GM12874 (cell line): Measurements from ENCODE around the gene OPA3.

Experiments used
- TF ChIP-seq, protein P1 (sequence below): IDR thresholded peaks from 2 replicates; pipeline ENCODE4 v1.5.1; 2011; ENCODE audit warnings: low read depth, mild to moderate bottlenecking, control low read depth, low read length, moderate library complexity; ENCODE audit not compliant: insufficient read depth

Gene OPA3

DNA sequence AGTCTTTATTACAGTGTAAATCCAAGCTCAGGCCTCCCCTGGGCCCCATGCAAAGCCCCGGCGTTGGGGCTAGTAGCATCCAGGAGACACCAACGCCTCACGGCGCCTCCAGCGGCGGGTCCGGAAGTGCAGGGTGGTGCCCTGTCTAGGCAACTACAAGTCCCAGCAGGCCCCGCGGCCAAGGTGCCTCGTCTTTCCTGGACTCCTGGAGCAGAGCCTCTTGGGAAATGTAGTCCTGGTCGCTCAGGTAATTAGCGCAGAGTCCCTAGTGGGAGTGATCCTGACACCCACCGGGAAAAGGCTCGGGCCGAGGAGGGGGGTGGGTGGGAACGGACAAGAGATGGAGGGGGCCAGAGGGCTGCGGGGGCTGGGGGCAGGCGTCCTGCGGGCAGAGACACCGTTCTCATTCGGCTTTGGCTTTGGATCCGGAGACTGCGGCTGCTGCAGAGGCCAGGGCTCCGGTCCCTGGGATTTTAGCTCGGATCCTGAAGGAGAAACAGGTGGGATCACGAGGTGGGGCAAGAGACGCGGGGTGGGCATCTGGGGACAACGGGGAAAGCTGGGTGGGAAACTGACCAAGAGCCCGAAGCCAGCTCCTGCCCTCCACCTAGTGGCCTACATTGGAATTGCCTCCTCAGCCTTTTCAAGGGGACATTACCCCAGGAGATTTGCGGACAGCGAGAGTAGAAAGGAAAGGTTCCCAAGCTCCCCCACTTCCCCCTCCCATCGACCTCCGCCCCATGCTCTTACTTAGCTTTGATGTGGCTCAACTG, 99.1 kb downstream of the OPA3 start:
- TF ChIP-seq, protein P1, sequence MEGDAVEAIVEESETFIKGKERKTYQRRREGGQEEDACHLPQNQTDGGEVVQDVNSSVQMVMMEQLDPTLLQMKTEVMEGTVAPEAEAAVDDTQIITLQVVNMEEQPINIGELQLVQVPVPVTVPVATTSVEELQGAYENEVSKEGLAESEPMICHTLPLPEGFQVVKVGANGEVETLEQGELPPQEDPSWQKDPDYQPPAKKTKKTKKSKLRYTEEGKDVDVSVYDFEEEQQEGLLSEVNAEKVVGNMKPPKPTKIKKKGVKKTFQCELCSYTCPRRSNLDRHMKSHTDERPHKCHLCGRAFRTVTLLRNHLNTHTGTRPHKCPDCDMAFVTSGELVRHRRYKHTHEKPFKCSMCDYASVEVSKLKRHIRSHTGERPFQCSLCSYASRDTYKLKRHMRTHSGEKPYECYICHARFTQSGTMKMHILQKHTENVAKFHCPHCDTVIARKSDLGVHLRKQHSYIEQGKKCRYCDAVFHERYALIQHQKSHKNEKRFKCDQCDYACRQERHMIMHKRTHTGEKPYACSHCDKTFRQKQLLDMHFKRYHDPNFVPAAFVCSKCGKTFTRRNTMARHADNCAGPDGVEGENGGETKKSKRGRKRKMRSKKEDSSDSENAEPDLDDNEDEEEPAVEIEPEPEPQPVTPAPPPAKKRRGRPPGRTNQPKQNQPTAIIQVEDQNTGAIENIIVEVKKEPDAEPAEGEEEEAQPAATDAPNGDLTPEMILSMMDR, result peak; percentile 95

GRCh38 chr19:45484273-45484945, 100.2 kb downstream of the OPA3 start:
- TF ChIP-seq, protein P1, result no peak

DNA sequence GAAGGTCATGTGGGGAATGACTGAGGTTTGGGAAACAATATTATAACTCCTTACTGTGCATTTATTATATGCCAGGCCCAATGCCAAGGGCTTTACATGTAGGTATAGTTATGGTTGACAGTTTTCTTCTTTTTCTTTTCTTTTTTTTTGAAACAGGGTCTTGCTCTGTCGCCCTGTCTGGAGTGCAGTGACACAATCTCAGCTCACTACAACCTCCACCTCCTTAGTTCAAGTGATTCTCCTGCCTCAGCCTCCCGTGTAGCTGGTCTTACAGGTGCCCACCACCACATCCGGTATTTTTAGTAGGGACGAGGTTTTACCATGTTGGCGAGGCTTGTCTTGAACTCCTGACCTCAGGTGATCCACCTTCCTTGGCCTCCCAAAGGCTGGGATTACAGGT, 101.6 kb downstream of the OPA3 start:
- TF ChIP-seq, protein P1, result no peak

- TF ChIP-seq, protein P1, result peak; percentile 90
These were observed 106.0 kb downstream of the OPA3 start for GRCh38 chr19:45478454-45479238.

DNA sequence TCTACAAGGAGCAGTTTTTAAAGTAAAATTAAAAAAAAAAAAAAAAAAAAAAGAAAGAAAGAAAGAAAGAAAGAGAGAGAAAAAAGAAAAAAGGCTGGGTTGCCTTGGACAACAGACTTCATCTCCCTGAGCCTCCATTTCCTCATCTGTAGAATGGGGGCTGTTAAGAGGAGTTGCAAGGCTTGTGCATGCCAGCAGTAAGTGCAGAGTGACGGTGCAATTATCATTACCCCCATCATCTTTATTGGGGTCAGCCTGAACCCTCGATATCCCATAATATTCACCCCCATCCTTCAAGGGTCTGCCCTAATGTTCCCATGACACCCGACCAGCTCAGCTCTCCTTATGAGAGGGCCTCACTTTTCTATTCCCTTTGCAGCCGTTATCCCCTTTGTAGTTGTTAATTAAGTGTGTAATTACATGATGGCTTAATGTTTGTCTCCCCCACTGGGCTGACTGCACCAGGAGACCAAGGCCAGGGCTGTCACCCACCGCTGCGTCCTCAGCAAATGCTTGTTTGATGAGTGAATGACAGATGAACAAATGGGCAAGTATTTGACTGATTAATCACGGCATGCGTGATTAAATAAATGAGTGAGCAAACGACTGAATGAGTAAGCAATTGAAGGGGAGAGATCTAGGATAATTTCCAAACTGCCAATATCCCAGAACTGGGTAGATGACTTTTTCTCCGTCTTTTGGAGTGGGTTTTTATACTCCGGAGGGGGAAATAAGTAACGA, 106.7 kb downstream of the OPA3 start:
- TF ChIP-seq, protein P1, result no peak
